CD4-positive, CD25-positive, alpha-beta regulatory T cell (primary cell): ENCODE results near the gene NRDE2. TPM values are rescaled to one million over a fixed set of nuclear protein-coding genes. Genes with fewer than 3 reads are reported as not detected.
A peak's percentile ranks its signal among the peaks of the same experiment; 100 is the strongest.
"Not testable (repeated sequence)": the region's sequence is repeated elsewhere in the genome, so short reads cannot be mapped to it uniquely, and the experiment has no call there.

ENCODE experiments used
- ATAC-seq, 2 donors: fragments of 150-1000 bp; cut with Tn5 transposase; one replicate each; pipeline ENCODE4 v1.10.0; 2021; ENCODE audit warnings: low read depth in 2 of 2, moderate number of reproducible peaks in 2 of 2, moderate library complexity in 1 of 2
- DNase-seq, 3 donors: peaks; one replicate each; pipeline versions ENCODE4 v3.0.0 to v3.0.0-alpha.2; 2012 to 2022; ENCODE audit warnings: mixed read lengths in 1 of 3
- H3K27ac ChIP-seq: one replicate; pipeline ENCODE4 v1.7.0; 2013; ENCODE audit warnings: mild to moderate bottlenecking, low read length; ENCODE audit not compliant: insufficient read depth, poor library complexity, severe bottlenecking
- H3K27me3 ChIP-seq: one replicate; pipeline ENCODE4 v1.7.0; 2013; ENCODE audit warnings: low read length; ENCODE audit not compliant: control insufficient read depth, insufficient read depth
- H3K36me3 ChIP-seq: one replicate; pipeline ENCODE4 v1.7.0; 2013; ENCODE audit warnings: mild to moderate bottlenecking, low read length, moderate library complexity; ENCODE audit not compliant: control insufficient read depth, insufficient read depth
- H3K4me1 ChIP-seq: 2 replicates; pipeline ENCODE4 v1.7.0; 2013; ENCODE audit warnings: mild to moderate bottlenecking, low read length; ENCODE audit not compliant: insufficient read depth, control insufficient read depth, poor library complexity, severe bottlenecking
- H3K4me3 ChIP-seq: one replicate; pipeline ENCODE4 v1.7.0; 2013; ENCODE audit warnings: low read depth, mild to moderate bottlenecking, low read length, moderate library complexity
- H3K9me3 ChIP-seq, 2 experiments: 1 replicate in 1 of 2; 2 replicates in 1 of 2; pipeline ENCODE4 v1.7.0; 2013; ENCODE audit warnings: low read length in 2 of 2, mild to moderate bottlenecking in 1 of 2, moderate library complexity in 1 of 2; ENCODE audit not compliant: control insufficient read depth in 2 of 2
- H3K27ac Mint-ChIP-seq, 3 donors: one replicate each; pipeline ENCODE4 v1.8.0; 2020 to 2022; ENCODE audit warnings: mild to moderate bottlenecking in 3 of 3, mixed read lengths in 3 of 3, moderate library complexity in 2 of 3
- H3K27me3 Mint-ChIP-seq: one replicate; pipeline ENCODE4 v1.8.0; 2022; ENCODE audit warnings: mild to moderate bottlenecking, mixed read lengths
- H3K36me3 Mint-ChIP-seq: one replicate; pipeline ENCODE4 v1.8.0; 2020; ENCODE audit warnings: mixed read lengths
- H3K4me1 Mint-ChIP-seq, 4 donors: one replicate each; pipeline ENCODE4 v1.8.0; 2020 to 2022; ENCODE audit warnings: mixed read lengths in 4 of 4, mild to moderate bottlenecking in 1 of 4
- H3K4me3 Mint-ChIP-seq, 4 donors: one replicate each; pipeline ENCODE4 v1.8.0; 2020 to 2022; ENCODE audit warnings: mild to moderate bottlenecking in 4 of 4, mixed read lengths in 4 of 4, moderate library complexity in 3 of 4
- H3K9me3 Mint-ChIP-seq, 7 donors: one replicate each; pipeline ENCODE4 v1.8.0; 2020 to 2022; ENCODE audit warnings: mixed read lengths in 7 of 7, mild to moderate bottlenecking in 3 of 7, moderate library complexity in 2 of 7
- polyA plus RNA-seq, 4 donors: library from polyadenylated mRNA; unstranded; fragments of 300-500 nt; fragmentation: Illumina TruSeq; gene quantifications; one replicate each; pipeline ENCODE4 v1.2.3, GENCODE V29; 2021
- total RNA-seq: library from RNA; stranded (reverse); gene quantifications from one replicate; pipeline ENCODE4 v1.2.3, GENCODE V29; 2022

The NRDE2 gene
- total and polyA plus RNA-seq, 5 donors from 2014 or later, result 7.3 to 25.4 (median 10.8) TPM

GRCh38 chr14:90253826-90254225, 77.9 kb downstream of the NRDE2 start:
- H3K4me3 Mint-ChIP-seq, result no peak overlapping the region
- no peak overlapping the region for H3K4me3 ChIP-seq
- H3K36me3 ChIP-seq, result no peaks in the 10 kb centered on the region
- H3K9me3 ChIP-seq, result no peaks in the 10 kb centered on the region
- H3K27ac Mint-ChIP-seq, result no peak overlapping the region
- peaks cover 18% of the 10 kb centered on the region for H3K36me3 Mint-ChIP-seq
- H3K4me1 ChIP-seq, result peaks cover 24% of the 10 kb centered on the region
- H3K9me3 Mint-ChIP-seq, result peaks cover 0 to 3% (median 0%) of the 10 kb centered on the region in 7 donors
- peaks cover 18 to 33% (median 28%) of the 10 kb centered on the region in 4 donors for H3K4me1 Mint-ChIP-seq
- H3K27ac ChIP-seq, result no peak overlapping the region
- H3K27me3 Mint-ChIP-seq, result peaks cover 16% of the 10 kb centered on the region
- H3K27me3 ChIP-seq, result no peaks in the 10 kb centered on the region
- ATAC-seq (no peak), DNase-seq (no peak)

GRCh38 chr14:90248594-90248993, 83.1 kb downstream of the NRDE2 start:
- Mint-ChIP-seq H3K4me1 (no peaks in the 10 kb centered on the region), H3K27me3 (peaks cover 28% of the 10 kb centered on the region), H3K27ac (no peak overlapping the region), H3K9me3 (peaks cover 0 to 10% (median 2%) of the 10 kb centered on the region in 7 donors), H3K36me3 (no peaks in the 10 kb centered on the region), H3K4me3 (no peak overlapping the region)
- H3K4me3 ChIP-seq, result no peak overlapping the region
- H3K9me3 ChIP-seq, result peaks cover 1 to 3% of the 10 kb centered on the region in 2 experiments
- ATAC-seq (no peak), DNase-seq (no peak)
- no peaks in the 10 kb centered on the region for H3K36me3 ChIP-seq
- H3K27me3 ChIP-seq, result peaks cover 7% of the 10 kb centered on the region
- no peaks in the 10 kb centered on the region for H3K4me1 ChIP-seq
- no peak overlapping the region for H3K27ac ChIP-seq

- DNase-seq, H3K4me1 Mint-ChIP-seq, H3K27ac Mint-ChIP-seq, ATAC-seq, H3K4me3 ChIP-seq, H3K9me3 ChIP-seq, H3K36me3 Mint-ChIP-seq, H3K4me3 Mint-ChIP-seq, H3K36me3 ChIP-seq, H3K27me3 ChIP-seq, H3K4me1 ChIP-seq, H3K27ac ChIP-seq: not testable (repeated sequence)
- H3K9me3 Mint-ChIP-seq, result peaks cover 0 to 11% (median 6%) of the 10 kb centered on the region in 7 donors
- peaks cover 29% of the 10 kb centered on the region for H3K27me3 Mint-ChIP-seq
These were observed 84.3 kb downstream of the NRDE2 start for GRCh38 chr14:90247441-90247840.

GRCh38 chr14:90246936-90247335, 84.8 kb downstream of the NRDE2 start:
- Histone ChIP-seq H3K36me3 (no peaks in the 10 kb centered on the region), H3K4me1 (no peaks in the 10 kb centered on the region), H3K4me3 (no peak overlapping the region), H3K27ac (no peak overlapping the region), H3K9me3 (peaks cover 1 to 4% of the 10 kb centered on the region in 2 experiments), H3K27me3 (peaks cover 7% of the 10 kb centered on the region)
- Mint-ChIP-seq H3K36me3 (no peaks in the 10 kb centered on the region), H3K4me1 (no peaks in the 10 kb centered on the region), H3K27ac (no peak overlapping the region), H3K27me3 (peaks cover 30% of the 10 kb centered on the region), H3K4me3 (no peak overlapping the region), H3K9me3 (peaks cover 0 to 14% (median 7%) of the 10 kb centered on the region in 7 donors)
- ATAC-seq (no peak), DNase-seq (no peak)

- Histone ChIP-seq H3K9me3 (peaks cover 35 to 44% of the 10 kb centered on the region in 2 experiments), H3K4me1 (no peaks in the 10 kb centered on the region), H3K27me3 (peaks cover 6% of the 10 kb centered on the region), H3K27ac (no peak overlapping the region), H3K36me3 (no peaks in the 10 kb centered on the region), H3K4me3 (no peak overlapping the region)
- ATAC-seq (no peak), DNase-seq (no peak)
- no peaks in the 10 kb centered on the region for H3K36me3 Mint-ChIP-seq
- no peaks in the 10 kb centered on the region for H3K4me1 Mint-ChIP-seq
- H3K4me3 Mint-ChIP-seq, result no peak overlapping the region
- H3K27me3 Mint-ChIP-seq, result peaks cover 23% of the 10 kb centered on the region
- H3K9me3 Mint-ChIP-seq, result peaks cover 1 to 50% (median 14%) of the 10 kb centered on the region in 7 donors
- H3K27ac Mint-ChIP-seq, result no peak overlapping the region
These were observed 89.3 kb downstream of the NRDE2 start for GRCh38 chr14:90242444-90242843.

- H3K9me3 Mint-ChIP-seq, result peaks cover 1 to 65% (median 29%) of the 10 kb centered on the region in 7 donors
- H3K27me3 Mint-ChIP-seq, result peaks cover 24% of the 10 kb centered on the region
- peaks cover 44 to 59% of the 10 kb centered on the region in 2 experiments for H3K9me3 ChIP-seq
- no peak overlapping the region for H3K4me3 ChIP-seq
- no peaks in the 10 kb centered on the region for H3K36me3 Mint-ChIP-seq
- no peaks in the 10 kb centered on the region for H3K36me3 ChIP-seq
- no peak overlapping the region for H3K27ac Mint-ChIP-seq
- H3K4me1 Mint-ChIP-seq, result peaks cover 0 to 3% (median 0%) of the 10 kb centered on the region in 4 donors
- no peaks in the 10 kb centered on the region for H3K27me3 ChIP-seq
- no peak overlapping the region for H3K4me3 Mint-ChIP-seq
- H3K27ac ChIP-seq, result no peak overlapping the region
- no peaks in the 10 kb centered on the region for H3K4me1 ChIP-seq
- DNase-seq, result peak in 1 of 3 donors; percentile 19
- no peak for ATAC-seq
These were observed 92.6 kb downstream of the NRDE2 start for GRCh38 chr14:90239139-90239538.

GRCh38 chr14:90235179-90235976, 96.4 kb downstream of the NRDE2 start:
- Histone ChIP-seq H3K36me3 (no peaks in the 10 kb centered on the region), H3K4me3 (no peak overlapping the region), H3K9me3 (peaks cover 31 to 44% of the 10 kb centered on the region in 2 experiments), H3K4me1 (no peaks in the 10 kb centered on the region), H3K27ac (no peak overlapping the region), H3K27me3 (no peaks in the 10 kb centered on the region)
- Mint-ChIP-seq H3K4me1 (peaks cover 0 to 3% (median 0%) of the 10 kb centered on the region in 4 donors), H3K36me3 (no peaks in the 10 kb centered on the region), H3K4me3 (no peak overlapping the region), H3K9me3 (peaks cover 0 to 40% (median 23%) of the 10 kb centered on the region in 7 donors), H3K27ac (no peak overlapping the region), H3K27me3 (peaks cover 31% of the 10 kb centered on the region)
- ATAC-seq (peak; percentile 52 to 57), DNase-seq (peak; percentile 21 to 69 (median 45))

- not testable (repeated sequence) for H3K36me3 Mint-ChIP-seq, H3K36me3 ChIP-seq, H3K4me3 ChIP-seq, DNase-seq, H3K4me1 ChIP-seq, H3K27me3 ChIP-seq, H3K9me3 Mint-ChIP-seq, H3K27ac ChIP-seq, H3K27ac Mint-ChIP-seq, H3K4me1 Mint-ChIP-seq, ATAC-seq, H3K9me3 ChIP-seq, H3K4me3 Mint-ChIP-seq
- peaks cover 17% of the 10 kb centered on the region for H3K27me3 Mint-ChIP-seq
These were observed 101.8 kb downstream of the NRDE2 start for GRCh38 chr14:90229942-90230341.
